ENCODE results near the gene SCAMP1.

GRCh38 chr5:78416677-78417425, 56.4 kb downstream of the SCAMP1 start:
- TF ChIP-seq CTCF (IDR thresholded peaks at IDR 0.05; ENCODE audit: insufficient read depth, low read length, poor library complexity, severe bottlenecking) (no peak), EZH2phosphoT487 (conservative IDR thresholded peaks at IDR 0.05; ENCODE audit: low read length) (no peak)
